GM10248 (cell line): Measurements from ENCODE around the gene HORMAD1.

Source experiments
- CTCF ChIA-PET: fragments of 300-600 bp; sonication (Branson Sonifier 250); formaldehyde crosslinking; extraction: SDS; loops from one replicate; lab custom pipeline; 2021; ENCODE audit warnings: antibody characterized with exemption; lab: Yijun Ruan, JAX
- POLR2A ChIA-PET: fragments of 350-650 bp; sonication (Branson Sonifier 250); formaldehyde crosslinking; extraction: SDS; loops from one replicate; lab custom pipeline; 2020; ENCODE audit warnings: antibody characterized with exemption; lab: Yijun Ruan, JAX
- DNase-seq: peaks from one replicate; pipeline ENCODE4 v3.0.0; 2012; ENCODE audit errors: extremely low spot score
- CTCF ChIP-seq: IDR thresholded peaks from 2 replicates; pipeline ENCODE4 v1.5.1; 2012; ENCODE audit warnings: mild to moderate bottlenecking, low read depth; ENCODE audit errors: extremely low read depth, missing control alignments, control extremely low read depth

The HORMAD1 gene

GRCh38 chr1:150703427-150703826 lies 17.3 kb downstream of the HORMAD1 start:
- ChIA-PET POLR2A (no interaction called here), CTCF (no interaction called here)
- TF ChIP-seq CTCF, result no peak
- DNase-seq, result no peak

GRCh38 chr1:150696995-150697927 lies 23.4 kb downstream of the HORMAD1 start, which contains the start of gene GOLPH3L:
Gene GOLPH3L, minus strand, starts transcription at chr1:150697154. Its CDS starts 2,316 bp downstream, at chr1:150694838.
- DNase-seq, result peak; percentile 86
- no peak for TF ChIP-seq CTCF
- ChIA-PET POLR2A (interaction anchor here (0.6 to 1.4 kb wide), 6 partner anchors 11 to 810 kb away, joined by 3 to 13 read pairs (median 4); partner anchors contain the start of genes ENSA and MCL1), CTCF (interaction anchor here (0.9 to 2.4 kb wide), 14 partner anchors 8 to 298 kb away, joined by 3 to 10 read pairs (median 4); no protein-coding TSS in a partner anchor)

GRCh38 chr1:150696590-150696989 lies 24.1 kb downstream of the HORMAD1 start:
- no peak for DNase-seq
- TF ChIP-seq CTCF, result no peak
- ChIA-PET POLR2A (interaction anchor here (0.6 to 1.4 kb wide), 5 partner anchors 12 to 809 kb away, joined by 3 to 13 read pairs (median 4); partner anchors contain the start of gene MCL1), CTCF (interaction anchor here (0.9 to 2.4 kb wide), 13 partner anchors 9 to 299 kb away, joined by 3 to 10 read pairs (median 5); no protein-coding TSS in a partner anchor)

- no peak for TF ChIP-seq CTCF
- CTCF ChIA-PET, result interaction anchor here (1.2 to 2.4 kb wide), 10 partner anchors 9 to 299 kb away, joined by 3 to 10 read pairs (median 5); no protein-coding TSS in a partner anchor
- POLR2A ChIA-PET, result interaction anchor here (1.4 kb wide), 1 partner anchor 68 kb away, joined by 4 read pairs; no protein-coding TSS in a partner anchor
- DNase-seq, result no peak
These were observed 24.5 kb downstream of the HORMAD1 start for GRCh38 chr1:150696162-150696561.

- TF ChIP-seq CTCF, result no peak
- ChIA-PET CTCF (interaction anchor here (1.2 to 2.4 kb wide), 4 partner anchors 11 to 300 kb away, joined by 3 to 10 read pairs (median 8); no protein-coding TSS in a partner anchor), POLR2A (no interaction called here)
- no peak for DNase-seq
These were observed 25.1 kb downstream of the HORMAD1 start for GRCh38 chr1:150695561-150695960.

- CTCF ChIA-PET, result interaction anchor here (1.1 to 1.2 kb wide), 3 partner anchors 15 to 133 kb away, joined by 3 to 5 read pairs (median 4); no protein-coding TSS in a partner anchor
- POLR2A ChIA-PET, result no interaction called here
- DNase-seq, result no peak
- TF ChIP-seq CTCF, result no peak
These were observed 28.0 kb downstream of the HORMAD1 start for GRCh38 chr1:150692720-150693119.
